ENCODE data around the gene NPAS3.

The NPAS3 gene

DNA sequence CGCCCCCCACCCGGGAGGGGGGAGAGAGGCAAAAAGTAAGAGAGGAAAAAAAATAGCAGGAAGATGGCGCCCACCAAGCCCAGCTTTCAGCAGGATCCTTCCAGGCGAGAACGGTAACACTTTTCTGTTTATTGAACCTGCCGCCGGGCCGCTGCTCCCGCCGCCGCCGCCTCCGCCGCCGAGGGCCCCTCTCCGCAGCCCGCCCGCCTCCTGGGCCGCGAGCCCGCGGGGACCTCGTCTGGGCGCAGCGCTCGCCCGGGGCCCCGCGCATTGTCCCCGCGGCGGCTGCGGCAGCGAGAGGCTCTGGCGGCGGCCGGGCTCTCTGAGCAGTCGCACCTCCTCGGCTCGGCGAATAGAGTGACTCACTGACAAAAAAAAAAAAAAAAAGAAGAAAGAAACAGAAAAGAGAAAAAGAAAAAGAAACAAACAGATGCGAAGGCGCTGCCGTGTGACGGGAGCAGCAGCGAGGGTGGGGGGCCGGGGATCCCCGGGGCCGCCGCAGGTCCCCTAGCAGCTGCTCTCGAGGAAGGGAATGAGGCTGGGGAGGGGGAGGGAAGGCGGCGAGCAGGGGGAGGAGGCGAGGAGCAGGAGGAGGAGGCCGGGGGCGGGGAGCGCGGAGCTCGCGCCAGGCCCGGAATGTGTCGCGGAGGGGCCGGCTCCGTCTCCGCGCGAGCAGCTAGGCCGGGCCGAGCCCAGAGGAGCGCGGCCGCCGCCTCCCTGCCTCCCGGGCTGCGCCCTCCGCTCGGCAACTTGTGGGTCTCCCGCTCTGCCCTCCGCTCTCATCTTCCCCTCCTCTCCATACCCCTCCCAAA, 781 bp downstream of the NPAS3 start:
- H3K4me3 ChIP-seq (ENCODE audit: control insufficient read depth, low read depth, low read length) = peak overlapping the region; percentile 79
- no peak for DNase-seq (ENCODE audit: low read depth)
- TF ChIP-seq, protein P1, sequence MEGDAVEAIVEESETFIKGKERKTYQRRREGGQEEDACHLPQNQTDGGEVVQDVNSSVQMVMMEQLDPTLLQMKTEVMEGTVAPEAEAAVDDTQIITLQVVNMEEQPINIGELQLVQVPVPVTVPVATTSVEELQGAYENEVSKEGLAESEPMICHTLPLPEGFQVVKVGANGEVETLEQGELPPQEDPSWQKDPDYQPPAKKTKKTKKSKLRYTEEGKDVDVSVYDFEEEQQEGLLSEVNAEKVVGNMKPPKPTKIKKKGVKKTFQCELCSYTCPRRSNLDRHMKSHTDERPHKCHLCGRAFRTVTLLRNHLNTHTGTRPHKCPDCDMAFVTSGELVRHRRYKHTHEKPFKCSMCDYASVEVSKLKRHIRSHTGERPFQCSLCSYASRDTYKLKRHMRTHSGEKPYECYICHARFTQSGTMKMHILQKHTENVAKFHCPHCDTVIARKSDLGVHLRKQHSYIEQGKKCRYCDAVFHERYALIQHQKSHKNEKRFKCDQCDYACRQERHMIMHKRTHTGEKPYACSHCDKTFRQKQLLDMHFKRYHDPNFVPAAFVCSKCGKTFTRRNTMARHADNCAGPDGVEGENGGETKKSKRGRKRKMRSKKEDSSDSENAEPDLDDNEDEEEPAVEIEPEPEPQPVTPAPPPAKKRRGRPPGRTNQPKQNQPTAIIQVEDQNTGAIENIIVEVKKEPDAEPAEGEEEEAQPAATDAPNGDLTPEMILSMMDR (IDR thresholded peaks at IDR 0.05; ENCODE audit: control insufficient read depth, insufficient read depth, low read depth, low read length, missing control alignments) = no peak

DNA sequence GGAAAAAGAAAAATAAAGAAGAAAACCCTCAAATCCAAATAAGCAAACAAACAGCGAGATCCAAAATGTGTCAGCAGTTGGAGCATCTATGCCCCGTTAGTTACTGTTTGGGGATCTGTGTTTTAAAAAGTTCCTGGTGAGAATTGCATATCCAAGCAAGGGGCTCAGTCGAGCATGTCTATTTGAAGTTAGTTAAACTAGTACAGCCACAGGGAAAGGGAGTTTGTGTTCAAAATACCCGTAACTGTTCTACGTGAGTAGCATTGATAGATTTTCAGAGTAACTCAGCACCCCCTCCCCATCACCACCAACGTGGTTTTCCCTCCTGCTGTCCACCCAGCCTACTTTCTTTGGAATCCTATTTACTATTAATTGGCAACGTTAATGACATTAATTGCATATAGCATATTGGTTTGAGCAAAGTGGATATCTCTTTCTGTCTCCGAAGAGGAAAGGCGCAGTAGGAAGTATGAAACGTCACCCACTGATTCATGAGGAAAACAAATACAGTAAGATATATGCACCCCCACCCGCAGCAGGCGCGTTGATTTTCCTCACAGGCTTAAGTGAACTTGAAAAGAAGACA, 1.5 kb downstream of the NPAS3 start:
- TF ChIP-seq, protein P1 (IDR thresholded peaks at IDR 0.05; ENCODE audit: control insufficient read depth, insufficient read depth, low read depth, low read length, missing control alignments) = no peak
- DNase-seq (ENCODE audit: low read depth) = no peak
- H3K4me3 ChIP-seq (ENCODE audit: control insufficient read depth, low read depth, low read length) = peak overlapping the region; percentile 79

DNA sequence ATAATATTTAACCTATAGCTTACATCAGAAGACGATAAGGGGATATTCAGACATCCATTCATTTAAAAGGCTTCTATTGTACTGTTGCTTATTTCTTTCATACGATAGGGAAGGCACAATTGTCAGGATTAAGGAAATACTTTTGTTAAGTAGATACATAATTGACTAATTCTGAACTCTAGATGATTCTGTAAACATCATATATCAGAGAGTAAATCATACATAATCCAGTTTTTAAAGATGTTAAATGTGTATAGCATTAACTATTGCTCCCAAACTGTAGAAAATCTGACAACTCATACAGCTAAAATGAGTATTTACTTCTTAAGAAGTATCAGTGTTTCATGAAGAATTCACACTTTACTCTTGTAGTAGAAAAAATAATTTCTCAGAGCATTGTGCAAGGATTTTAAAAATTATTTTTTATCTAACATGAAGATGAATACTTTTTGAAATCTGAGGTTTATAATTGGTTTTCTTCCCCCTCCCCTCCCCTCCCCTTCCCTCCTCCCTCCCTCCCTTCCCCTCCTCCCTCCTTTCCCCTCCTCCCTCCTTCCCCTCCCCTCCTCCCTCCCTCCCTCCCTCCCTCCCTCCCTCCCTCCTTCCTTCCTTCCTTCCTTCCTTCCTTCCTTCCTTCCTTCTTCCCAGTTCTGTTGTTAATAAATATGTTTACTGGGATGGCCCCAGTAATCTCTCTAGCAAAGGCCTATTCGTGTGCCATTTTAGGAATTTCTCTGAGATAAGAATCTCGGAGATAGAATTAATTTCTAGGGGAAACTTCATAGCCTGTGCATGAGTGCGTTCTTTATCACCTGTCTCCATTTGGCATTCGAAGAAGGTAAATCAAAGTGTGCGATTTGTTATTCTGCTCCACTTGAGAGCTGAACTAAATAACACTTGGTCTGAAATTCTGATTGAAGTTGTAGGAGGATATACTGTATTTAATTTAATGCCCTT, 2.3 kb downstream of the NPAS3 start:
- no peak for DNase-seq (ENCODE audit: low read depth)
- TF ChIP-seq, protein P1 (IDR thresholded peaks at IDR 0.05; ENCODE audit: control insufficient read depth, insufficient read depth, low read depth, low read length, missing control alignments) = no peak
- H3K4me3 ChIP-seq (ENCODE audit: control insufficient read depth, low read depth, low read length) = no peak overlapping the region

DNA sequence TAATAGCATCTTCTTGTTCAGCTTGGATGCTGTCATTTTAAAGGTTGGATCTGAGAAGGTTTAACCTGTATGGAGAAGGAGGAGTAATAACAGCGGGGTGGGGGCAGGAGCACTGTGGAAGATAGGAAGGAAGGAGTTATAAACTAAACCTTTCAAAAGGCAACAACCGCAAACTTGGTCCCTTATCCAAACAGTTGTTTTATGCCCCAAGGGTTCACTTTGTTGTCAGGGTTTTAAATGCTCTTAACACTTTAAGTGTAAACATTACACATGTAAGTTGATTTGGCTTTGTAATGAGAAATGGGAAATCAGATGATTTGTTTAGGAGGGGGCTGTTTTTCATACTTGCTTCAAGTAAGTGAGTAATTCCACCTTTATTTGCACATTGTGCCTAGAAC, 3.0 kb downstream of the NPAS3 start:
- DNase-seq (ENCODE audit: low read depth) = no peak
- TF ChIP-seq, protein P1 (IDR thresholded peaks at IDR 0.05; ENCODE audit: control insufficient read depth, insufficient read depth, low read depth, low read length, missing control alignments) = no peak
- no peak overlapping the region for H3K4me3 ChIP-seq (ENCODE audit: control insufficient read depth, low read depth, low read length)

DNA sequence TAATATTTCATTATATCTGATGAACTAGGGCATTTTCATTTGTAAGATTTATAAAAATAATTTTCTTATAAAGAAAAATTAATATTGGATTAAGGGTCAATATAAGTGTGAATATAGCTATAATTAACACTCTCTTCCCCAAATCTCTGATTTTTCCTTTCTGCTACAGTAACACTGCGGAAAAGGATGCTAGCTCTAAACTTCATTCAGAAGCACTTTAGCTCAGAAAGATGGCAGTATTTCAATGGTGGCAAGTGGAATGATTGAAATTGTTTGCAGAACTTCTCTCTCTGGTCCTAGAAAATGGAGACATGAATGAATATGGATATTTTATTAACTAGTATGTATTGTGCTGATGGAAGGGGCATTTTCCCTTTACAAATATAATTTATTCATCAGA, 8.4 kb downstream of the NPAS3 start:
- DNase-seq (ENCODE audit: low read depth) = no peak
- H3K4me3 ChIP-seq (ENCODE audit: control insufficient read depth, low read depth, low read length) = no peak overlapping the region
- TF ChIP-seq, protein P1 (IDR thresholded peaks at IDR 0.05; ENCODE audit: control insufficient read depth, insufficient read depth, low read depth, low read length, missing control alignments) = no peak

DNA sequence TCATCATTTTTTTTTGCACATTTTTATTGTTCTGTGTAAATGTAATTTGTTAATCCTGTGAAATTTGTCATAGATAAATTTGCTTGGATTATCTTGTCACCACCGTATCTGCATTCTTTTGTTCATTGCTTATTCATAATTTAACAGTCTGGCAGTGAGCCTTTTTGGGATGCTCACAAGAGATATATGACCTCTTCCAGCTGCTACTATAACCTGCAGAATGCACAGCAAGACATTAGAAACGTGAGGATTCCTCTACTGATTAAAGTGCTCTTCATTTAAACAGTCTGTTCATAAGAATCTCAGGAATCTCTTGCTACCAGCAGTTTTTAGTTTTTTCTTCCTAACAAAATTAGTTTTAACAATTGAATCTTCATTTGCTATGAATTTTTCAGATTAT, 9.1 kb downstream of the NPAS3 start:
- H3K4me3 ChIP-seq (ENCODE audit: control insufficient read depth, low read depth, low read length) = no peak overlapping the region
- TF ChIP-seq, protein P1 (IDR thresholded peaks at IDR 0.05; ENCODE audit: control insufficient read depth, insufficient read depth, low read depth, low read length, missing control alignments) = no peak
- no peak for DNase-seq (ENCODE audit: low read depth)

All from AG09309 (cell line).